GM12875 (cell line): ENCODE measurements around the gene CELA3A.

Experiments
- H3K4me3 ChIP-seq: one replicate; pipeline ENCODE4 v1.5.1; 2011; ENCODE audit warnings: low read depth, low read length, control low read depth
- TF ChIP-seq, protein P1 (sequence below): IDR thresholded peaks from 2 replicates; pipeline ENCODE4 v1.5.1; 2011; ENCODE audit warnings: low read depth, mild to moderate bottlenecking, control low read depth, inconsistent platforms, low read length, moderate library complexity, borderline replicate concordance; ENCODE audit not compliant: insufficient read depth

The CELA3A gene

DNA sequence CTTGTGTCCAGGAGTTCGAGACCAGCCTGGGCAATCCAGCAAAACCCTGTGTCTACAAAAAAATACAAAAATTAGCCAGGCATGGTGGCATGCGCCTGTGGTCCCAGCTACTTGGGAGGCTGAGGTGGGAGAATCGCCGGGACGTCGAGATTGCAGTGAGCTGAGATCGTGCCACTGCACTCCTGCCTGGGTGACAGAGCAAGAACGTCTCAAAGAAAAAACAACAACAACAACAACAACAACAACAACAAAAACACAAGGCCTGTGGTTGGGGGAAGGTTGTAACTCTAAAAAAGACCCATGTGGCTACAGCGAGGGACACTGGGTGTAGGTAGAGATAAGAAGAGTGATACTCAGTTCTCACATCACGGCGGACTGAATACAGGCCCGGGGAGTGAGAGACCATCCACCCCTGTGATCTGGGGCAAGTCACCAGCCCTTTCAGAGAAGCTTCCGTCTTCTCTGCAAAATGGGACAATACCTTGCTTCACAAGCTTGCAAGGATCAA, 50.2 kb downstream of the CELA3A start:
- no peak overlapping the region for H3K4me3 ChIP-seq
- TF ChIP-seq, protein P1, sequence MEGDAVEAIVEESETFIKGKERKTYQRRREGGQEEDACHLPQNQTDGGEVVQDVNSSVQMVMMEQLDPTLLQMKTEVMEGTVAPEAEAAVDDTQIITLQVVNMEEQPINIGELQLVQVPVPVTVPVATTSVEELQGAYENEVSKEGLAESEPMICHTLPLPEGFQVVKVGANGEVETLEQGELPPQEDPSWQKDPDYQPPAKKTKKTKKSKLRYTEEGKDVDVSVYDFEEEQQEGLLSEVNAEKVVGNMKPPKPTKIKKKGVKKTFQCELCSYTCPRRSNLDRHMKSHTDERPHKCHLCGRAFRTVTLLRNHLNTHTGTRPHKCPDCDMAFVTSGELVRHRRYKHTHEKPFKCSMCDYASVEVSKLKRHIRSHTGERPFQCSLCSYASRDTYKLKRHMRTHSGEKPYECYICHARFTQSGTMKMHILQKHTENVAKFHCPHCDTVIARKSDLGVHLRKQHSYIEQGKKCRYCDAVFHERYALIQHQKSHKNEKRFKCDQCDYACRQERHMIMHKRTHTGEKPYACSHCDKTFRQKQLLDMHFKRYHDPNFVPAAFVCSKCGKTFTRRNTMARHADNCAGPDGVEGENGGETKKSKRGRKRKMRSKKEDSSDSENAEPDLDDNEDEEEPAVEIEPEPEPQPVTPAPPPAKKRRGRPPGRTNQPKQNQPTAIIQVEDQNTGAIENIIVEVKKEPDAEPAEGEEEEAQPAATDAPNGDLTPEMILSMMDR = no peak

DNA sequence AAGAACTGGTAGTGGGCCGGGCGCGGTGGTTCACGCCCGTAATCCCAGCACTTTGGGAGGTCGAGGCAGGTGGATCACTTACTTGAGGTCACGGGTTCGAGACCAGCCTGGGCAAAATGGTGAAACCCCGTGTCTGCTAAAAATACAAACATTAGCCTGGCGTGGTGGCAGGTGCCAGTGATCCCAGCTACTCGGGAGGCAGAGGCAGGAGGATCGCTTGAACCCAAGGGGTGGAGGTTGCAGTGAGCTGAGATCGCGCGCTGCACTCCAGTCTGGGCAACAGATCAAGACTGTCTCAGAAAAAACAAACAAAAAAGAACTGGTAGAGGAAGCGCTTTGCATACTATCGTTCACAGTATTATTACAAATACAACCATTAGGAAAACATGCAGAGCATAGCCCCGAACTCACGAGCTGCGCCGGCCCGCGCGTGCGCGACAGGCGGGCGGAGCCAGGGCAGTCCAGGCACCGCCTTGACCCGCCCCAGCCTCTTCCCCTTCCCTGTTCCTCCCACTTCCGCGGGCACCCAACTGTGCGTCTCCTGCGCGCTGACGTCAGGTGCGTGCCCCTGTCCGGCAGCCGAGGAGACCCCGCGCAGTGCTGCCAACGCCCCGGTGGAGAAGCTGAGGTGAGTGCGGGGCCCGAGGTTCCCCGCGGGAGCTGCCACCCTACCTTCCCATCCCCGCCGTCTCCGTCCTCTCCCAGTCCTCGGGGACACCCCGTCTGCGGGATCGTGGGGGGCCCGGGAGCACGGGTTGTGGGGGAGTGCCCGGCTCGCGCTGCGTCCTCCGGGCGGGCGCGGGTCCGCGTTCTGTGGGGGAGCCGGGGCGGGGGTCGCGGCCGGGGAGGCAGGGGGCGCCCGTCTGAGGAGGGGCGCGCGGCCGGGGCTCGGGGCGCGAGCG, 50.9 kb downstream of the CELA3A start, which contains the start of gene CDC42:
Gene CDC42 (plus strand): TSS at position 595 of the 902 bp plus-strand sequence. CDS start 25,770 bp downstream, outside the sequence.
- TF ChIP-seq, protein P1 = no peak
- H3K4me3 ChIP-seq = peak within 1 kb of the TSS; percentile 78

DNA sequence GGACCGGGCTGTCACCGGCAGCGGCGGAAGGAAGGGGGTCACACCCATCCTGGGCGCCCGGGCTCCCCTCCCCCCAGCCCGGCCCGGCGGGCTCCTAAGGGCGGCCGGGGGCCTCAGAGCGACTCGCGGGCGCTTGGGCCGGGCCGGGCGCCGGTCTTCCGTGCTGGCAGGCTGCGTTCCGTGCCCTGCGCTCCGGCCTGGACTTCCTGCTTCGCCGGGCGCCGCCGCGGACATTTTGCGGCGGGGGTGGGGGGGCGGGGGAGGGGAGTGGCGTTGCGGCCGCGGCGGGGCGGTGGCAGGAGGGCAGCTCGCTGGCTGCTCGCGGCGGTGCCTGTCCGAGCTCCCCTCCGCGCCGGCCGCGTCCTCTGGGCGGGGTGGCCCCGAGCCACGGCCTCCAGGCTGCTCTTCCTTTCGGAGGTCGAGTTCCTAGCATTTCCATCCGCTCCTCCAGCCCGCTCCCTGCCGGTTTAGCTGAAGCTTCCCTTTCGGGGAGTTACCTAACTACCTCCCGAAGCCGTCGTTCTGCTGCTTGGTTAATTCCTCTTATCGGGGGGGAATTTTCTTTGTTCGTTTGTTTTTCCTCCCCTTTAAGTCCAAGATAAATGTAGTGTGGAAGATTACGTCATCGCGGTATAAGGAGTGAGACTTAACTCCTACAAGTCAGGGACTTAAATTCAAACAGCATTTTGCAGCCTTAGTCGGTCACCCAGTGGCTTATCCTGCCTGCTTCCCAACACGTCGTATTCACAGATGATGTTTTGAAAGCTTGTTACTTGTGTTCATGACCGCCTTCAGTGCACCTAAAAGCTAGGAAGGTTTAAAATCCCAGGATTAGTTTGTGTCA, 51.8 kb downstream of the CELA3A start:
- TF ChIP-seq, protein P1 = no peak

DNA sequence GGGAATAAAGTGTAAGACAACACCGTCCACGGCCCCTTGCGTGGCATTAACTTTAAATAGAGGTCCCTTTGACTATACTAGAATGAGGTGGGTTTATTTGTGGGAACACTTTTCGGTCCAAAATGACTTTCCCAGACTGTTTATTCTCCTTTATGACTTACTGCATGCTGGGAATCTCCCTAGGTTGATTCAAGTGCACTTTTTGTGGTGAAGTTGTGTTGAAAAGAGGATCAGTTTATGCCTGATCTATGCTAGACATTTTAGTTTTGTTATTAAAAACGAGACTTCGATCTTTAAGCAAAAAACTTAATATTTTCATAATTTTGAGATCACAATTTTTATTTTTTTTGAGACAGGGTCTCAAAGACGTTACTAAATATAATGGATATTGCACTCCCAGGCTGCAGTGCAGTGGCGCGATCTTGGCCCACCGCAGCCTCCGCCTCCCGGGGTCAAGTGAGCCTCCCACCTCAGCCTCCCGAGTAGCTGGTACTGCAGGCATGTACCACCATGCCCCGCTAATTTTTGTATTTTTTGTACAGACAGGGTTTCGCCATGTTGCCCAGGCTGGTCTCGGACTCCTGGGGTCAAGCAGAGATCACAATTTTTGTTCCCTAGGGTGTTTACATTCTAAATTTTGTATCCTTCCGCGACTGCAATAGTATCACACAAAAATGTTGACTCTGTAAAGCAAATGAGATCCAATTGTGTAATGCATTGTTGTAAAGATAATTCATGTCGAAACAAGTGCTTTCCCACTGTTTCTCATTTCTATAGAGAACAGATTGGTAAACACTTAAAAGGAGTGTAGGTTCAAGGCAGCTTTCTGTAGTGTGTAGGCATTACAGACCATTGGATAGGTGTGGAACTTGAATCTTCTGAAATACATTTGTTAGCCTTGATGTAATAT, 52.7 kb downstream of the CELA3A start:
- TF ChIP-seq, protein P1 = no peak

More for the DNA sequence above, 51.8 kb downstream of the CELA3A start:
- H3K4me3 ChIP-seq = peak overlapping the region; percentile 78

DNA sequence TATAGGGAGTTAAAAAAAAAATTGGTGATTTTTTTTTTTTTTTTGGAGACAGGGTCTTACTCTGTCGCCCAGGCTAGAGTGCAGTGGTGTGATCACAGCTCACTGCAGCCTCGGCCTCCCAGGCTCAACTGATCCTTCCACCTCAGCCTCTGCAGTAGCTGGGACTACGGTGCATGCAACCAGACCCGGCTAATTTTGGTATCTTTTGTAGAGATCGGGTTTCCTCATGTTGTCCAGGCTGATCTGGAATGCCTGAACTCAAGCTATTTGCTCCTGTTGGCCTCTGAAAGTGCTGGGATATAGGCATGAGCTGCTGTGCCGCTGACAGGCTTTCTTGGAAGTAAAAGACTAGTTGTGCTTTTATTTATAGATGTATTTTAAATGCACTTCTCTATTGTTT, 54.0 kb downstream of the CELA3A start:
- H3K4me3 ChIP-seq = no peak overlapping the region
- TF ChIP-seq, protein P1 = no peak

More for the DNA sequence above, 52.7 kb downstream of the CELA3A start:
- H3K4me3 ChIP-seq = peak overlapping the region; percentile 78

DNA sequence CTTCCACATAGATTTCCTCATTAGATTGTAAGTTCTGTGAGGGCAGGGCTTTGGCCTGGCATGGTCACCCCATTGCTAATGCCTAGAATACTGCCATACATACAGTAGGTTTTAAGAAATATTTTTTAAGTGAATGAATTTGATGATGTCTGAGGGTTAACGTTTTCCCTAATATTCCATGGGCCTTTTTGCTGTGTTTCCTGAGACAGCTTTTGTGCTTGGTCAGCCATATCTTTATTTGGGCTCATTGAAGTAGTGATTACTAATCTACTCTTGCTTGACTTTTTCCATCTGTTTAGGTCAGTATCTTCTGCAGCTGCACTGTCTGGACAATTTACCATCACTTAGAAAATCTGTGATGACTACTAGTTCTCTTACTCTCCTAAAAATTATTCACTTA, 54.6 kb downstream of the CELA3A start:
- H3K4me3 ChIP-seq = no peak overlapping the region
- TF ChIP-seq, protein P1 = no peak
